Left ventricle myocardium inferior (tissue), 1 donor: ENCODE measurements around the gene ORM2. TPM values are rescaled to one million over a fixed set of nuclear protein-coding genes. Genes with fewer than 3 reads are reported as not detected.

Experiments used
- DNase-seq: peaks from one replicate; pipeline ENCODE4 v3.0.0-alpha.2; 2020
- H3K27ac ChIP-seq: fragments of 200-600 bp; replicated peaks from 2 replicates; pipeline ENCODE4 v1.8.0; 2021
- H3K27me3 ChIP-seq: fragments of 200-600 bp; 2 replicates; pipeline ENCODE4 v1.8.0; 2021; ENCODE audit warnings: low read depth
- H3K36me3 ChIP-seq: fragments of 200-600 bp; 2 replicates; pipeline ENCODE4 v1.8.0; 2021
- H3K4me1 ChIP-seq: fragments of 200-600 bp; 2 replicates; pipeline ENCODE4 v1.8.0; 2021
- H3K4me3 ChIP-seq: fragments of 200-600 bp; 2 replicates; pipeline ENCODE4 v1.8.0; 2021; ENCODE audit warnings: mild to moderate bottlenecking, moderate library complexity
- H3K9me3 ChIP-seq: fragments of 200-600 bp; replicated peaks from 2 replicates; pipeline ENCODE4 v1.8.0; 2021
- CTCF ChIP-seq: fragments of 200-600 bp; IDR thresholded peaks from 2 replicates; pipeline ENCODE4 v1.8.0; 2021; ENCODE audit warnings: antibody characterized with exemption, mild to moderate bottlenecking, borderline replicate concordance
- intact Hi-C: fragments of 100-400 bp; cut with micrococcal nuclease; formaldehyde crosslinking; loops from one replicate; pipeline ENCODE4 v1.11.0; 2022
- total RNA-seq: library from RNA; stranded (reverse); fragmentation: NEBNext Ultra II Directional; extraction: Animal tissue kit (Norgen Biotek cat#: 25700); gene quantifications from one replicate; pipeline ENCODE4 v1.2.1, GENCODE V29; 2021
- donor health status: DM: no; HTN: yes; CAD: no; lungs with severe emphysema.

Gene ORM2
- total RNA-seq, 1 donor from 2014 or later = not detected

GRCh38 chr9:114355821-114356220 lies 26.2 kb downstream of the ORM2 start:
- intact Hi-C loops = no loop called here
- no peak for TF ChIP-seq CTCF
- H3K27me3 ChIP-seq = no peaks in the 10 kb centered on the region
- no peak for DNase-seq
- no peak overlapping the region for H3K27ac ChIP-seq
- no peaks in the 10 kb centered on the region for H3K4me1 ChIP-seq
- no peak overlapping the region for H3K4me3 ChIP-seq
- no peaks in the 10 kb centered on the region for H3K9me3 ChIP-seq
- H3K36me3 ChIP-seq = peaks cover 86% of the 10 kb centered on the region

- no peak for TF ChIP-seq CTCF
- Histone ChIP-seq H3K9me3 (no peaks in the 10 kb centered on the region), H3K36me3 (peaks cover 88% of the 10 kb centered on the region), H3K4me3 (no peak overlapping the region), H3K27me3 (no peaks in the 10 kb centered on the region), H3K4me1 (no peaks in the 10 kb centered on the region), H3K27ac (no peak overlapping the region)
- intact Hi-C loops = no loop called here
- no peak for DNase-seq
Observed at GRCh38 chr9:114356792-114357191, 27.1 kb downstream of the ORM2 start.

GRCh38 chr9:114357360-114357759 lies 27.7 kb downstream of the ORM2 start:
- intact Hi-C loops = no loop called here
- peaks cover 88% of the 10 kb centered on the region for H3K36me3 ChIP-seq
- DNase-seq = no peak
- no peaks in the 10 kb centered on the region for H3K27me3 ChIP-seq
- no peak overlapping the region for H3K27ac ChIP-seq
- no peaks in the 10 kb centered on the region for H3K9me3 ChIP-seq
- no peaks in the 10 kb centered on the region for H3K4me1 ChIP-seq
- TF ChIP-seq CTCF = no peak
- no peak overlapping the region for H3K4me3 ChIP-seq

- Histone ChIP-seq H3K27me3 (no peaks in the 10 kb centered on the region), H3K4me1 (no peaks in the 10 kb centered on the region), H3K36me3 (peaks cover 92% of the 10 kb centered on the region), H3K27ac (no peak overlapping the region), H3K4me3 (no peak overlapping the region), H3K9me3 (no peaks in the 10 kb centered on the region)
- intact Hi-C loops = no loop called here
- no peak for DNase-seq
- no peak for TF ChIP-seq CTCF
Observed at GRCh38 chr9:114357911-114358328, 28.3 kb downstream of the ORM2 start.

- peaks cover 97% of the 10 kb centered on the region for H3K36me3 ChIP-seq
- no peaks in the 10 kb centered on the region for H3K27me3 ChIP-seq
- H3K27ac ChIP-seq = no peak overlapping the region
- no peak for DNase-seq
- intact Hi-C loops = no loop called here
- TF ChIP-seq CTCF = no peak
- H3K9me3 ChIP-seq = no peaks in the 10 kb centered on the region
- no peaks in the 10 kb centered on the region for H3K4me1 ChIP-seq
- H3K4me3 ChIP-seq = no peak overlapping the region
Observed at GRCh38 chr9:114359801-114360200, 30.1 kb downstream of the ORM2 start.

- intact Hi-C loops = no loop called here
- no peak overlapping the region for H3K27ac ChIP-seq
Observed at GRCh38 chr9:114361542-114361941, 31.9 kb downstream of the ORM2 start.

More at GRCh38 chr9:114361542-114361941, 31.9 kb downstream of the ORM2 start:
- DNase-seq = no peak
- Histone ChIP-seq H3K36me3 (peaks cover 86% of the 10 kb centered on the region), H3K4me3 (no peak overlapping the region), H3K4me1 (peaks cover 6% of the 10 kb centered on the region), H3K9me3 (no peaks in the 10 kb centered on the region), H3K27me3 (no peaks in the 10 kb centered on the region)
- TF ChIP-seq CTCF = no peak
